HG03571 (cell line): Measurements from ENCODE around the gene UBR1.
"Not testable (repeated sequence)": the region's sequence is repeated elsewhere in the genome, so short reads cannot be mapped to it uniquely, and the experiment has no call there.

Experiments used
- ATAC-seq: cut with Tn5 transposase; IDR thresholded peaks from one replicate; pipeline ENCODE4 v1.9.1; 2021; ENCODE audit not compliant: unreplicated experiment

UBR1 gene

DNA sequence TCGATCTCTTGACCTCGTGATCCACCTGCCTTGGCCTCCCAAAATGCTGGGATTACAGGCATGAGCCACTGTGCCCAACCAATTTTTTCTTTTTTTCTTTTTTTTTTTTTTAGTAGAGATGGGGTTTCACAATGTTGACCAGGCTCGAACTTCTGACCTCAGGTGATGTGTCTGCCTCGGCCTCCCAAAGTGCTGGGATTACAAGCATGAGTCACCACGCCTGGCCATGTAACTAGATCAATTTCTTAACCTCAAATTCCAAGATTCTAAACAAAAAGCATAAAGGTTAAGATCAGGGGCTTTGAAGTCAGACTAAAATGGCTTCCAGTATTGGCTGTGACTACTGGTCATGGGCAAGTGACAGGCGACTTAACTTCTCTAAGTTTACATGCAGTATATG lies 126.7 kb downstream of the UBR1 start:
- ATAC-seq: not testable (repeated sequence)

- no peak for ATAC-seq
Observed at GRCh38 chr15:42974202-42974862, 131.5 kb downstream of the UBR1 start.

DNA sequence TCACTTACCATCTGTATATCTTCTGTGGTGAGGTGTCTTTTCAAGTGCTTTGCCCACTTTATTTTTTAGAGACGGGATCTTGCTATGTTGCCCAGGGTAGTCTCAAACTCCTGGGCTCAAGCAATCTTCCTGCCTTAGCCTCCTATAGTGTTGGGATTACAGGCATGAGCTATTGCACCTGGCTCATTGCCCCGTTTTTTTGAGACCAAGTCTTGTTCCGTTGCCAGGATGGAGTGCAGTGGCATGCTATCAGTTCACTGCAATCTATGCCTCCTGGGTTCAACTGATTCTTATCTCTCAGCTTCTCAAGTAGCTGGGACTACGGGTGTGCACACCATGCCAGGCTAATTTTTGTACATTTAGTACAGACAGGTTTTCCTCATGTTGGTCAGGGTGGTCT lies 132.7 kb downstream of the UBR1 start:
- no peak for ATAC-seq

GRCh38 chr15:42971830-42972229 lies 134.0 kb downstream of the UBR1 start:
- ATAC-seq: no peak

DNA sequence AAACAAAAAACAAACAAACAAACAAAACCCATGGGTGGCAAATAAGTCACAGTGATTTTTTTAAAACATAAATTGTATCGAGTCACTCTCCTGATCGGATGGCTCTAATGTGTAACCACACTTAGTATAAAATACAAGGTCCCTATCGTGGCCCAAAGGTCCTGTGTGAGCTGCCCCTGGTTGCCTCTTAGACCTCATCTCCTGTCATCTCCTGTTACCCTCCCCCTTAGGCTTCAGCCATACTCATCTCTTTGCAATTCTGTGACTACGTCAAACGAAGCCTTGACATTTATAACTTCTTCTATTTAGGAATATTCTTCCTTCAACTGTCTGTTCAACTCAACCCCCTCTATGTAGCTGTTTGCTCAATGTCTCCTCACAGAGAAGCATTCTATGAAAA lies 141.4 kb downstream of the UBR1 start:
- ATAC-seq: no peak

DNA sequence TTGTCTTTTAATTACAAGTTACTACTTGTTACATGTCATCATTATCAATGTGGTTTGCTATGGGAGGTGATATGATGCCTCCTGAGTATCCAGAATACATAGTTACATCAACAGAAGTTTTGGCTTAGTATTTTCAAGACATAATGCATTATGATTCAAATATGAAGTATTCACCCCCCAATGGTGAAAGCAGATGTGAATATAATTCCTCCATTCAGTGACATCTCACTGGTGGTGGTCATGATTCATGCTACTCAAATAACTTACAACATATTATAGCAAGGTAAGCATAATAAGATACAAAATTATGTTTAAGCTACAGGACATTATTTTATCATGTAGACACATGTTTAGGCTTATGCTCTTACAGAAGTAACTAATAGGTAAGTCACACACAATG lies 150.3 kb downstream of the UBR1 start:
- no peak for ATAC-seq

DNA sequence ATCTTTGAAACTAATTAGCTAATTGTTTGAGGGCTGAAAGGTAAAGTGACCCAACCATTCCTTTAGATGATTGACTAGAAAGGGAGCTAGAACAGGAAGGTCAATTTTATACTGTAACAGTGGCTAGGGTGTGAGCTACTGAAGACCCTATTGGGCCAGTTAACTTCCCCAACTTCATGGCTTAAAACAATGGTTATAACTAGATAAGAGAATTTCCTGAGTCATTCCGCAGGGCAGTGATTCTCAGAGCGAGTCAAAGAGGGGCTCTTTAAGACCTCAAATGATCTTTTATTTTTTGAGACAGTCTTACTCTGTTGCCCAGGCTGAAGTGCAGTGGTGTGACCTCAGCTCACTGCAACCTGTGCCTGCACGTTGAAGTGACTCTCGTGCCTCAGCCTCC lies 151.5 kb downstream of the UBR1 start:
- ATAC-seq: no peak

DNA sequence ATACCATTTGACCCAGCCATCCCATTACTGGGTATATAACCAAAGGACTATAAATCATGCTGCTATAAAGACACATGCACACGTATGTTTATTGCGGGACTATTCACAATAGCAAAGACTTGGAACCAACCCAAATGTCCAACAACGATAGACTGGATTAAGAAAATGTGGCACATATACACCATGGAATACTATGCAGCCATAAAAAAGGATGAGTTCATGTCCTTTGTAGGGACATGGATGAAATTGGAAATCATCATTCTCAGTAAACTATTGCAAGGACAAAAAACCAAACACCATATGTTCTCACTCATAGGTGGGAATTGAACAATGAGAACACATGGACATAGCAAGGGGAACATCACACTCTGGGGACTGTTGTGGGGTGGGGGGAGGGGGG lies 156.9 kb downstream of the UBR1 start:
- ATAC-seq: not testable (repeated sequence)

DNA sequence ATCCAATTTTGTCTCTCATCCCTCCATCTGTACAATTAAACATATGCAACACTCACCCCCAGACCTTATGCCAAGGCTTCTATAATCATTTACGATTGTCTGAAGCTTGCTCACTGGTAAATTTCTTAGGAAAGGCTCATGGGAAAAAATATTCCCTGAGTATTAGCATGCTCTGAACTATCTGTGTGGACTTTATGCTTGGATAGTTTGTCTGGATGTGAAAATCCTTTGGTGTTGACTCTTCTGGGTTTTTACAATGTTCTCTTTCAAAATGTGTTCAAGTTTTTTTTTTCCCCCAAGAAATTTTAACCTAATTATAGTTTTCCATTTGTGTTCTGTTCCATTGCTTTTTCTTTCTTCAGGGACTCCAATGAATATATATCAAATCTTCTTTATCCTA lies 165.3 kb downstream of the UBR1 start:
- no peak for ATAC-seq

DNA sequence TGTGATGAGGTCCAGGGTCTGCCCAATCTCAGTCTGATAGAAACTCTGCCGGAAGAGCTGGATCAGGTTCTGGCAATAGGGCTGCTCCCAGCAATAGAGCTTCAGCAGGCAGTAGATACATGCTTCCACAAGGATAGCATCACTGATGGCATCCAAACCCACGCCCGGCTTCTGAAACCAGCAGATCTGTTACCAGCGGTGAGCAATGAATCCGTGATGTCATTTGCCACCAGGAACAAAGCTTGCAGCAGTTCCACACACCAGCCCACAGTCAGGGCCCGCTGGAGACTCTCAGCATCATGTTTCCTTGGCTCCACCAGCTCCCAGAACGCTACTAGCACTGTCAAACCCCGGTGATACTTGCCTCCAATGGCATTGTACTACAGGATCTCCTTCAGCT lies 166.0 kb downstream of the UBR1 start:
- no peak for ATAC-seq

- ATAC-seq: no peak
Observed at GRCh38 chr15:42937143-42937542, 168.7 kb downstream of the UBR1 start.

GRCh38 chr15:42933886-42934667 lies 171.8 kb downstream of the UBR1 start:
- no peak for ATAC-seq

GRCh38 chr15:42932833-42933515 lies 172.9 kb downstream of the UBR1 start:
- no peak for ATAC-seq

GRCh38 chr15:42931702-42932486 lies 173.9 kb downstream of the UBR1 start:
- ATAC-seq: no peak

- ATAC-seq: no peak
Observed at GRCh38 chr15:42929306-42929848, 176.5 kb downstream of the UBR1 start.

DNA sequence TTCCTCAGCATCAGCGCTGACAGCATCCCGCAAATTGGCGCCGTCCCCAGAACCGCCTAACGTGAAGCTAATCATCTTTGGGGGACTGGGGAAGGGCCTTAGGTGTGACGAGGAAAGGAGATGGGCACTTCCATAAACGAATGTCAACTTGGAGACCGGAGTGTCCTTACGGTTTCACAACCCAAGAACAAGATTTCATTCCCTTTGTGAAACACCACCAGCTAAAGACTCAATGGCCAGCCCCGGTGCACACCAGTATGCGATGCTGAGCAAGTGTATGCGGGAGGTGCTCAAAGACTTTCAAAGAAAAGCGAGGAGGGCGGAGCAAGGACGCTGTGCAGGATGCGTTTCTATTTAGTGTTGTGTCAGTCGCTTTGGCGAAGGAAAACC lies 184.5 kb downstream of the UBR1 start:
- no peak for ATAC-seq

DNA sequence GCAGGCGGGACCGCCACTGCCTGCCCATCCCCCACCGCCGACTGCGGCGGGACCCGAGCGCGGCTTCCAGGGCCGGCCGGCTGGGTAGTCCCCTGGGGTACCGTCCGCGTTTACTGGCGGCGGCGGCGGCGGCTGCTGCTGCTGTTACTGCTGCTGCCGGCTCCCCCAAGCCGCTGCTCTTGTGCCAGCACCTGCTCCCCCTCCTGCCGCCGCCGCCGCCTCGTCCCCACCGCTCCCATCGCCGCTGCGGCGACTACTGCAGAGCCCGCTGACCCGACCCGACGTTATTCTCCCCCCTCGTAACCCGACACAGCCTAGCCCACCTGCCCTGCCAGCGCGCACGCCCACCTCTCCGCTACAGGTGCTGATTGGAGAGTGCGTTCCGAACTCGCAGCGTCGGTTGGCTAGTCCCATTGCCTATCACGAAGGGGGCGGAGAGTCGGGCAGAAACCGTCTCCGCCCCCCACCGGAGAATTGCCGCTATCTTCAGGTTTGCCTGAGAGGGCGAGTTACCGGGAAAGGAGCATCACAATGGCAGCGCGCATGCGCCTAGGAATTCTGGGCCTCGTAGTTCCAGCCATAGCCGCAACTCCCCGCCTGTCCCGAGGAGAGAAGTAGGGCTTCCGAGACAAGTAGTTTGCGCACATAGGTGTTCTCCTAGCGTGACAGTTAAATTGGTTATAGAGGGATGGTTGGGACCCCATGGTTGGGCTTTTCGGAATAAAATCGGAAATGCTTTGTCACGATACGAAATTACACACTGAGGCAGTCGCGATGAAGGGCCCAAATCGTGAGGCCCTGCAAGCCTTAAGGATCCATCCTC lies 185.1 kb downstream of the UBR1 start, which contains the start of gene TTBK2:
Gene TTBK2, minus strand, starts transcription at position 260 of the 823 bp plus-strand sequence. CDS start 42,161 bp downstream, outside the sequence.
- ATAC-seq: peak; percentile 95

DNA sequence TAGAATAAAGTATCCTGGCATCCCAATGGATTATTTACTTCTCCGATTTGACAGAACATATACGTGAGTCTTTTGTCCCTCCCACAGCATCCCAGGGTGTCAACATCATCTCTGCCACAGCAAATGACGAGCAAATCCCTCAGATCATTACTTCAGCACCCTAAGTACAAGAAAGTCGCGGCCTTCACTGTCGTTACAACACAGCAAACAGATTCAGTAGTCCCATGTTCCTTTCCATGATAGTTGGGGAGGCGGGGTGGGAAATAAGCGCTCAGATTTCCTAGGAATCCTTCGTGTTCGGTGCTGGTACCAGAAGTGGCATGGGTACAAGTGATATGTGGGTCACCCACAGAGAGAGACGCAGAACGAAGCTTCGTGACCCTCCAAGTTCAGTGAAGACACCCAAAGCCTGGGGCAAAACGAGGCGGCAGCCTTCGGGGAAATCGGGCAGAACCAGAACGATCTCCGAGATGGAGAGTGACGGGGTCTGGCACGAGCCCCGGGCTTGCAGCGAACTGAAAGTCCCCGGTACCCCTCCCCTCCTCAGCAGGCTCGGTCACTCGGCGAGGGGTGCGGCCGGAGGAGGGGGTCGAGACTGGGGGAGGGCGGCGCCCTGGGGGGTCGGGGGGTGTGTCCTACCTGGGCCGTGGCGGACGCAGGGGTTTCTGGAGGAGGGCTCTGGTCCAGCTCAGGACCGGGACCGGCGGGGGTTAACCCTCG lies 185.9 kb downstream of the UBR1 start:
- peak; percentile 10 for ATAC-seq

DNA sequence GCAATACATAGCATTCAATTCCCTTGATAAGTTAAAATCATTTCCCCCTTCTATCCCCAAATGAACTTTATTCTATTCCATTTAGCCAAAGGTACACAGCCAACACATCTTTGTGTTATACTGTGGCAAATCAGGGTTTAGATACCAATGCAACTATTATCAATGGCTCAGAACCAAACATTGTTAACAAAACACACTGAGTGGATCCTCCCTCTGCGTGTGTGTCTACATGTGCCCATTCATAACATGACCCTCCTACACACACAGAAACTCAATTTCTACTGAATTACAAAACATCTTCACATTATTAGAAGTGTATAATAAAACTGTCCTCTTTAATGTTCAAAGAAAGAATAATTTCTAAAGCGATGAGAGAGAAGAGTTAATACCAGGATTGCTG lies 186.5 kb downstream of the UBR1 start:
- no peak for ATAC-seq
